ENCODE data around the gene TRIM27.
"Not testable (repeated sequence)": the region's sequence is repeated elsewhere in the genome, so short reads cannot be mapped to it uniquely, and the experiment has no call there.

Gene TRIM27

GRCh38 chr6:28940858-28941683, 17.3 kb upstream of the TRIM27 start:
- H3K9me3 ChIP-seq (ENCODE audit: low read length): no peaks in the 10 kb centered on the region
- no peaks in the 10 kb centered on the region for H3K36me3 ChIP-seq (ENCODE audit: insufficient read depth, low read length)
- no peaks in the 10 kb centered on the region for H3K27me3 ChIP-seq (ENCODE audit: control insufficient read depth in 1 of 2, insufficient read depth in 2 of 2, low read length in 2 of 2)
- H3K4me1 ChIP-seq (ENCODE audit: insufficient read depth, low read length): peaks cover 21% of the 10 kb centered on the region
- peak overlapping the region; percentile 70 to 92 for H3K4me3 ChIP-seq (ENCODE audit: low read depth in 1 of 2, low read length in 2 of 2)
- H3K9ac ChIP-seq (ENCODE audit: low read length): peak overlapping the region; percentile 77
- H3K27ac ChIP-seq (ENCODE audit: low read depth, low read length): peak overlapping the region; percentile 88

GRCh38 chr6:28940294-28940857, 16.6 kb upstream of the TRIM27 start:
- H3K9me3 ChIP-seq (ENCODE audit: low read length): no peaks in the 10 kb centered on the region
- H3K27me3 ChIP-seq (ENCODE audit: control insufficient read depth in 1 of 2, insufficient read depth in 2 of 2, low read length in 2 of 2): no peaks in the 10 kb centered on the region
- H3K9ac ChIP-seq (ENCODE audit: low read length): peak overlapping the region; percentile 77
- peak overlapping the region; percentile 88 for H3K27ac ChIP-seq (ENCODE audit: low read depth, low read length)
- peaks cover 21% of the 10 kb centered on the region for H3K4me1 ChIP-seq (ENCODE audit: insufficient read depth, low read length)
- H3K4me3 ChIP-seq (ENCODE audit: low read depth in 1 of 2, low read length in 2 of 2): peak overlapping the region; percentile 70 to 92
- no peaks in the 10 kb centered on the region for H3K36me3 ChIP-seq (ENCODE audit: insufficient read depth, low read length)

GRCh38 chr6:28933069-28933468, 9.3 kb upstream of the TRIM27 start:
- H3K27me3 ChIP-seq (ENCODE audit: control insufficient read depth in 1 of 2, insufficient read depth in 2 of 2, low read length in 2 of 2): no peaks in the 10 kb centered on the region
- no peak overlapping the region for H3K9ac ChIP-seq (ENCODE audit: low read length)
- no peak overlapping the region for H3K27ac ChIP-seq (ENCODE audit: low read depth, low read length)
- H3K9me3 ChIP-seq (ENCODE audit: low read length): no peaks in the 10 kb centered on the region
- no peak overlapping the region for H3K4me3 ChIP-seq (ENCODE audit: low read depth in 1 of 2, low read length in 2 of 2)
- H3K4me1 ChIP-seq (ENCODE audit: insufficient read depth, low read length): no peaks in the 10 kb centered on the region
- no peaks in the 10 kb centered on the region for H3K36me3 ChIP-seq (ENCODE audit: insufficient read depth, low read length)

- Histone ChIP-seq H3K4me1 (ENCODE audit: insufficient read depth, low read length) (no peaks in the 10 kb centered on the region), H3K9ac (ENCODE audit: low read length) (no peak overlapping the region)
Observed at GRCh38 chr6:28929887-28930620, 6.3 kb upstream of the TRIM27 start.

GRCh38 chr6:28929339-28929738, 5.6 kb upstream of the TRIM27 start:
- not testable (repeated sequence) for H3K27me3 ChIP-seq (ENCODE audit: control insufficient read depth in 1 of 2, insufficient read depth in 2 of 2, low read length in 2 of 2); H3K36me3 ChIP-seq (ENCODE audit: insufficient read depth, low read length); H3K9me3 ChIP-seq (ENCODE audit: low read length); H3K27ac ChIP-seq (ENCODE audit: low read depth, low read length); H3K4me3 ChIP-seq (ENCODE audit: low read depth in 1 of 2, low read length in 2 of 2); H3K9ac ChIP-seq (ENCODE audit: low read length); H3K4me1 ChIP-seq (ENCODE audit: insufficient read depth, low read length)

More at GRCh38 chr6:28929887-28930620, 6.3 kb upstream of the TRIM27 start:
- H3K27ac ChIP-seq (ENCODE audit: low read depth, low read length): no peak overlapping the region
- H3K27me3 ChIP-seq (ENCODE audit: control insufficient read depth in 1 of 2, insufficient read depth in 2 of 2, low read length in 2 of 2): no peaks in the 10 kb centered on the region
- no peak overlapping the region for H3K4me3 ChIP-seq (ENCODE audit: low read depth in 1 of 2, low read length in 2 of 2)
- no peaks in the 10 kb centered on the region for H3K36me3 ChIP-seq (ENCODE audit: insufficient read depth, low read length)
- no peaks in the 10 kb centered on the region for H3K9me3 ChIP-seq (ENCODE audit: low read length)

GRCh38 chr6:28927846-28928245, 4.1 kb upstream of the TRIM27 start:
- Histone ChIP-seq H3K27ac (ENCODE audit: low read depth, low read length) (no peak overlapping the region), H3K9me3 (ENCODE audit: low read length) (no peaks in the 10 kb centered on the region), H3K9ac (ENCODE audit: low read length) (no peak overlapping the region)

GRCh38 chr6:28922821-28923317, 916 bp downstream of the TRIM27 start:
- peak overlapping the region; percentile 69 for H3K9ac ChIP-seq (ENCODE audit: low read length)
- peaks cover 41% of the 10 kb centered on the region for H3K36me3 ChIP-seq (ENCODE audit: insufficient read depth, low read length)
- peak overlapping the region; percentile 99 for H3K27ac ChIP-seq (ENCODE audit: low read depth, low read length)
- H3K4me1 ChIP-seq (ENCODE audit: insufficient read depth, low read length): peaks cover 14% of the 10 kb centered on the region
- no peaks in the 10 kb centered on the region for H3K9me3 ChIP-seq (ENCODE audit: low read length)
- H3K27me3 ChIP-seq (ENCODE audit: control insufficient read depth in 1 of 2, insufficient read depth in 2 of 2, low read length in 2 of 2): no peaks in the 10 kb centered on the region
- peak overlapping the region; percentile 86 to 93 for H3K4me3 ChIP-seq (ENCODE audit: low read depth in 1 of 2, low read length in 2 of 2)

More at GRCh38 chr6:28927846-28928245, 4.1 kb upstream of the TRIM27 start:
- Histone ChIP-seq H3K4me3 (ENCODE audit: low read depth in 1 of 2, low read length in 2 of 2) (no peak overlapping the region), H3K27me3 (ENCODE audit: control insufficient read depth in 1 of 2, insufficient read depth in 2 of 2, low read length in 2 of 2) (no peaks in the 10 kb centered on the region), H3K4me1 (ENCODE audit: insufficient read depth, low read length) (no peaks in the 10 kb centered on the region), H3K36me3 (ENCODE audit: insufficient read depth, low read length) (no peaks in the 10 kb centered on the region)

- H3K4me3 ChIP-seq (ENCODE audit: low read depth in 1 of 2, low read length in 2 of 2): peak overlapping the region; percentile 86 to 93
- peaks cover 46% of the 10 kb centered on the region for H3K36me3 ChIP-seq (ENCODE audit: insufficient read depth, low read length)
- no peaks in the 10 kb centered on the region for H3K9me3 ChIP-seq (ENCODE audit: low read length)
- H3K4me1 ChIP-seq (ENCODE audit: insufficient read depth, low read length): peaks cover 14% of the 10 kb centered on the region
- peak overlapping the region; percentile 99 for H3K27ac ChIP-seq (ENCODE audit: low read depth, low read length)
- peak overlapping the region; percentile 69 for H3K9ac ChIP-seq (ENCODE audit: low read length)
- H3K27me3 ChIP-seq (ENCODE audit: control insufficient read depth in 1 of 2, insufficient read depth in 2 of 2, low read length in 2 of 2): no peaks in the 10 kb centered on the region
Observed at GRCh38 chr6:28922004-28922820, 1.6 kb downstream of the TRIM27 start.

GRCh38 chr6:28920281-28920680, 3.5 kb downstream of the TRIM27 start:
- H3K4me1 ChIP-seq (ENCODE audit: insufficient read depth, low read length): peaks cover 14% of the 10 kb centered on the region
- H3K27ac ChIP-seq (ENCODE audit: low read depth, low read length): no peak overlapping the region
- H3K27me3 ChIP-seq (ENCODE audit: control insufficient read depth in 1 of 2, insufficient read depth in 2 of 2, low read length in 2 of 2): no peaks in the 10 kb centered on the region
- H3K4me3 ChIP-seq (ENCODE audit: low read depth in 1 of 2, low read length in 2 of 2): no peak overlapping the region
- no peaks in the 10 kb centered on the region for H3K9me3 ChIP-seq (ENCODE audit: low read length)
- H3K9ac ChIP-seq (ENCODE audit: low read length): no peak overlapping the region
- H3K36me3 ChIP-seq (ENCODE audit: insufficient read depth, low read length): peaks cover 56% of the 10 kb centered on the region

- Histone ChIP-seq H3K27me3 (ENCODE audit: control insufficient read depth in 1 of 2, insufficient read depth in 2 of 2, low read length in 2 of 2) (no peaks in the 10 kb centered on the region), H3K36me3 (ENCODE audit: insufficient read depth, low read length) (peaks cover 62% of the 10 kb centered on the region), H3K27ac (ENCODE audit: low read depth, low read length) (no peak overlapping the region), H3K9me3 (ENCODE audit: low read length) (no peaks in the 10 kb centered on the region), H3K4me1 (ENCODE audit: insufficient read depth, low read length) (no peaks in the 10 kb centered on the region), H3K9ac (ENCODE audit: low read length) (no peak overlapping the region), H3K4me3 (ENCODE audit: low read depth in 1 of 2, low read length in 2 of 2) (no peak overlapping the region)
Observed at GRCh38 chr6:28914941-28915340, 8.8 kb downstream of the TRIM27 start.

Measured in muscle layer of colon (tissue), 2 donors.